PC-9 (cell line): ENCODE measurements around the gene HSF5. TPM values are rescaled to one million over a fixed set of nuclear protein-coding genes. Genes with fewer than 3 reads are reported as not detected.
"Not testable (repeated sequence)": the region's sequence is repeated elsewhere in the genome, so short reads cannot be mapped to it uniquely, and the experiment has no call there.

Experiments
- BruUV-seq: library from RNA; stranded (reverse); fragments of 400-500 nt; replicated peaks from 2 replicates; lab custom pipeline; 2021; lab: Mats Ljungman, UMichigan
- CTCF ChIA-PET: fragments of 300-600 bp; sonication (Branson Sonifier 250); formaldehyde crosslinking; loops from one replicate; lab custom pipeline; 2022; ENCODE audit warnings: antibody characterized with exemption; lab: Charles Lee
- POLR2A ChIA-PET: fragments of 300-600 bp; sonication (Branson Sonifier 250); formaldehyde crosslinking; loops from one replicate; lab custom pipeline; 2022; ENCODE audit warnings: antibody characterized with exemption; ENCODE audit not compliant: unreplicated experiment; lab: Charles Lee
- DNase-seq, 2 experiments: peaks; one replicate each; pipeline versions ENCODE4 v3.0.0 to v3.0.0-alpha.2; 2015 to 2022; ENCODE audit warnings: mixed read lengths in 1 of 2
- H2AFZ ChIP-seq: fragments of 200-600 bp; sonication (generic); 2 replicates; pipeline ENCODE4 v1.8.1; 2017; ENCODE audit warnings: antibody characterized with exemption
- H3F3A ChIP-seq: fragments of 200-600 bp; sonication (generic); 2 replicates; pipeline ENCODE4 v1.8.1; 2017; ENCODE audit warnings: antibody characterized with exemption, mild to moderate bottlenecking, low read depth; ENCODE audit not compliant: insufficient read depth
- H3K27ac ChIP-seq: fragments of 200-600 bp; sonication (generic); 2 replicates; pipeline ENCODE4 v1.6.1; 2016; ENCODE audit warnings: mixed run types
- H3K27me3 ChIP-seq: fragments of 200-600 bp; sonication (generic); 2 replicates; pipeline ENCODE4 v1.6.1; 2016; ENCODE audit warnings: low read depth, mixed run types; ENCODE audit not compliant: insufficient read depth
- H3K36me3 ChIP-seq: fragments of 200-600 bp; sonication (generic); 2 replicates; pipeline ENCODE4 v1.6.1; 2016; ENCODE audit warnings: low read depth, mixed run types
- H3K4me1 ChIP-seq: fragments of 200-600 bp; sonication (generic); replicated peaks from 2 replicates; pipeline ENCODE4 v1.6.1; 2016; ENCODE audit warnings: mixed run types; ENCODE audit not compliant: insufficient read depth
- H3K4me2 ChIP-seq: fragments of 200-600 bp; sonication (generic); 2 replicates; pipeline ENCODE4 v1.6.1; 2017; ENCODE audit warnings: mixed run types
- H3K4me3 ChIP-seq: fragments of 200-600 bp; sonication (generic); 2 replicates; pipeline ENCODE4 v1.6.1; 2016; ENCODE audit warnings: mixed run types
- H3K79me2 ChIP-seq: fragments of 200-600 bp; sonication (generic); 2 replicates; pipeline ENCODE4 v1.6.1; 2017; ENCODE audit warnings: low read depth, mixed run types
- H3K9me2 ChIP-seq: fragments of 200-600 bp; sonication (generic); 2 replicates; pipeline ENCODE4 v1.8.1; 2017; ENCODE audit warnings: mild to moderate bottlenecking; ENCODE audit not compliant: insufficient read depth
- H3K9me3 ChIP-seq: fragments of 200-600 bp; sonication (generic); 2 replicates; pipeline ENCODE4 v1.8.1; 2016; ENCODE audit warnings: low read depth; ENCODE audit not compliant: insufficient read depth
- H4K20me1 ChIP-seq: fragments of 200-600 bp; sonication (generic); 2 replicates; pipeline ENCODE4 v1.8.1; 2017; ENCODE audit not compliant: insufficient read depth
- CTCF ChIP-seq: fragments of 200-600 bp; sonication (generic); conservative IDR thresholded peaks from 2 replicates; pipeline ENCODE4 v1.6.1; 2017; ENCODE audit warnings: mixed run types, antibody characterized with exemption, mild to moderate bottlenecking, moderate library complexity
- EZH2 ChIP-seq: fragments of 200-600 bp; sonication (generic); IDR thresholded peaks from 2 replicates; pipeline ENCODE4 v1.8.0; 2017; ENCODE audit warnings: antibody characterized with exemption, low read depth
- intact Hi-C: fragments of 100-400 bp; cut with micrococcal nuclease; formaldehyde crosslinking; loops from one replicate; pipeline ENCODE4 v1.10.0; 2022; ENCODE audit not compliant: unreplicated experiment
- total RNA-seq: library from RNA; stranded (reverse); gene quantifications from 2 replicates; pipeline ENCODE4 v1.2.3, GENCODE V29; 2021

Gene HSF5
- total RNA-seq, 1 experiment from 2014 or later = not detected

GRCh38 chr17:58491510-58492045, 3.4 kb upstream of the HSF5 start:
- BruUV-seq = no TSS peak
- no peaks in the 10 kb centered on the region; the same call in 1 of the 2 replicates for H4K20me1 ChIP-seq
- peaks cover 43% of the 10 kb centered on the region for H3K36me3 ChIP-seq
- peak in 1 of 2 experiments; percentile 44 for DNase-seq
- intact Hi-C loops = no loop called here
- ChIA-PET POLR2A (no interaction called here), CTCF (no interaction called here)
- no peak overlapping the region for H3K27ac ChIP-seq
- no peak overlapping the region for H3K4me2 ChIP-seq
- H3K4me1 ChIP-seq = peaks cover 16% of the 10 kb centered on the region
- H3K79me2 ChIP-seq = no peaks in the 10 kb centered on the region
- no peak for TF ChIP-seq EZH2
- TF ChIP-seq CTCF = no peak
- H3K9me3 ChIP-seq = no peaks in the 10 kb centered on the region; the same call in 1 of the 2 replicates
- H3K9me2 ChIP-seq = no peaks in the 10 kb centered on the region
- no peaks in the 10 kb centered on the region for H3K27me3 ChIP-seq
- H3K4me3 ChIP-seq = no peak overlapping the region
- no peak overlapping the region for H2AFZ ChIP-seq
- H3F3A ChIP-seq = peaks cover 19% of the 10 kb centered on the region; the same call in 1 of the 2 replicates

GRCh38 chr17:58488428-58488890, 251 bp upstream of the HSF5 start:
- CTCF ChIA-PET = no interaction called here
- no peaks in the 10 kb centered on the region; the same call in 1 of the 2 replicates for H4K20me1 ChIP-seq
- no peak overlapping the region for H2AFZ ChIP-seq
- H3K4me1 ChIP-seq = peaks cover 16% of the 10 kb centered on the region
- no peak for TF ChIP-seq EZH2
- H3K79me2 ChIP-seq = no peaks in the 10 kb centered on the region
- H3K36me3 ChIP-seq = peaks cover 28% of the 10 kb centered on the region; the same call in 1 of the 2 replicates
- BruUV-seq = no TSS peak
- POLR2A ChIA-PET = no interaction called here
- no peak overlapping the region for H3K4me3 ChIP-seq
- H3K4me2 ChIP-seq = no peak overlapping the region
- DNase-seq = no peak
- intact Hi-C loops = no loop called here
- H3K9me2 ChIP-seq = no peaks in the 10 kb centered on the region
- H3K27me3 ChIP-seq = no peaks in the 10 kb centered on the region
- no peaks in the 10 kb centered on the region; the same call in 1 of the 2 replicates for H3K9me3 ChIP-seq
- no peak overlapping the region for H3K27ac ChIP-seq
- peaks cover 15% of the 10 kb centered on the region; the same call in 1 of the 2 replicates for H3F3A ChIP-seq

- Histone ChIP-seq H3K79me2 (no peaks in the 10 kb centered on the region), H4K20me1 (no peaks in the 10 kb centered on the region), H2AFZ (no peak overlapping the region), H3K9me2 (no peaks in the 10 kb centered on the region), H3K4me3 (no peak overlapping the region), H3K4me1 (no peaks in the 10 kb centered on the region), H3K4me2 (no peak overlapping the region), H3K27me3 (no peaks in the 10 kb centered on the region), H3K27ac (no peak overlapping the region), H3K36me3 (0 out of 2 replicates have a peak, but pooled peaks cover 4% of the 10 kb centered on the region), H3K9me3 (no peaks in the 10 kb centered on the region), H3F3A (no peaks in the 10 kb centered on the region)
- no peak for DNase-seq
- TF ChIP-seq CTCF (no peak), EZH2 (no peak)
- ChIA-PET CTCF (no interaction called here), POLR2A (interaction anchor here (0.7 kb wide), 1 partner anchor 133 kb away, joined by 5 read pairs; the partner anchor contains the start of gene SUPT4H1)
- intact Hi-C loops = no loop called here
- BruUV-seq = no TSS peak
Observed at GRCh38 chr17:58484600-58484999, 3.6 kb downstream of the HSF5 start.

- H3K9me3 ChIP-seq, CTCF ChIA-PET, POLR2A ChIA-PET, H2AFZ ChIP-seq, H3K79me2 ChIP-seq, intact Hi-C loops, H3K4me1 ChIP-seq, DNase-seq, H3K36me3 ChIP-seq, H3K4me2 ChIP-seq, H3F3A ChIP-seq, BruUV-seq, H3K27ac ChIP-seq, H4K20me1 ChIP-seq, H3K9me2 ChIP-seq, H3K27me3 ChIP-seq, H3K4me3 ChIP-seq: not testable (repeated sequence)
Observed at GRCh38 chr17:58481798-58482197, 6.4 kb downstream of the HSF5 start.
